Activated CD4-positive, alpha-beta T cell treated with anti-CD3 and anti-CD28 coated beads for 24 hours (primary cell): ENCODE results near the gene ZC3H15.
"Not testable (repeated sequence)": the region's sequence is repeated elsewhere in the genome, so short reads cannot be mapped to it uniquely, and the experiment has no call there.

Source experiments
- DNase-seq, 2 donors: peaks; one replicate each; pipeline ENCODE4 v3.0.0-alpha.2; 2020; ENCODE audit warnings: low read depth in 2 of 2

Gene ZC3H15

GRCh38 chr2:186485871-186486650 lies at the start of gene ZC3H15:
TSS of gene ZC3H15 (plus strand) at chr2:186486260. CDS start at chr2:186486383, 123 bp downstream.
- DNase-seq: peak; percentile 87 to 90

- DNase-seq: no peak
These were observed 48.3 kb upstream of the ZC3H15 start for GRCh38 chr2:186437719-186438118.

GRCh38 chr2:186439673-186440095 lies 46.4 kb upstream of the ZC3H15 start:
- not testable (repeated sequence) for DNase-seq

- no peak for DNase-seq
These were observed 45.6 kb upstream of the ZC3H15 start for GRCh38 chr2:186440506-186440905.

- no peak for DNase-seq
These were observed 43.2 kb upstream of the ZC3H15 start for GRCh38 chr2:186442885-186443284.

- DNase-seq: no peak
These were observed 42.2 kb upstream of the ZC3H15 start for GRCh38 chr2:186443851-186444250.

- DNase-seq: no peak
These were observed 40.6 kb upstream of the ZC3H15 start for GRCh38 chr2:186445506-186445905.

GRCh38 chr2:186455613-186456012 lies 30.4 kb upstream of the ZC3H15 start:
- no peak for DNase-seq

GRCh38 chr2:186456941-186457340 lies 29.1 kb upstream of the ZC3H15 start:
- no peak for DNase-seq

GRCh38 chr2:186457908-186458307 lies 28.2 kb upstream of the ZC3H15 start:
- DNase-seq: no peak

- DNase-seq: no peak
These were observed 27.1 kb upstream of the ZC3H15 start for GRCh38 chr2:186459009-186459408.

- no peak for DNase-seq
These were observed 25.6 kb upstream of the ZC3H15 start for GRCh38 chr2:186460465-186460864.

GRCh38 chr2:186466743-186467142 lies 19.3 kb upstream of the ZC3H15 start:
- no peak for DNase-seq

- DNase-seq: no peak
These were observed 18.6 kb upstream of the ZC3H15 start for GRCh38 chr2:186467421-186467820.

- DNase-seq: not testable (repeated sequence)
These were observed 13.2 kb upstream of the ZC3H15 start for GRCh38 chr2:186472722-186473493.

GRCh38 chr2:186474239-186474638 lies 11.8 kb upstream of the ZC3H15 start:
- DNase-seq: not testable (repeated sequence)

- DNase-seq: no peak
These were observed 8.3 kb upstream of the ZC3H15 start for GRCh38 chr2:186477790-186478189.

- DNase-seq: no peak
These were observed 5.1 kb upstream of the ZC3H15 start for GRCh38 chr2:186480991-186481390.

- DNase-seq: no peak
These were observed 1.9 kb upstream of the ZC3H15 start for GRCh38 chr2:186484062-186484735.

- DNase-seq: no peak
These were observed 537 bp upstream of the ZC3H15 start for GRCh38 chr2:186485576-186485870.

GRCh38 chr2:186486651-186487647 lies 889 bp downstream of the ZC3H15 start:
- DNase-seq: no peak
